Smooth muscle cell (in vitro differentiated cells): Measurements from ENCODE around the gene DSPP. TPM values are rescaled to one million over a fixed set of nuclear protein-coding genes. Genes with fewer than 3 reads are reported as not detected.

Source experiments
- DNase-seq: peaks from one replicate; lab custom pipeline; 2025; ENCODE audit not compliant: unreplicated experiment; lab: John Stamatoyannopoulos, UW
- H2AFZ ChIP-seq: fragments of 200-600 bp; sonication (generic); 2 replicates; pipeline ENCODE4 v1.6.0; 2016; ENCODE audit warnings: antibody characterized with exemption, low read depth, mild to moderate bottlenecking
- H3F3A ChIP-seq: fragments of 200-600 bp; sonication (generic); 2 replicates; pipeline ENCODE4 v1.6.0; 2017; ENCODE audit warnings: antibody characterized with exemption, low read depth
- H3K27ac ChIP-seq: fragments of 200-600 bp; sonication (generic); 2 replicates; pipeline ENCODE4 v1.5.1; 2016; ENCODE audit warnings: low read depth, mild to moderate bottlenecking
- H3K27me3 ChIP-seq: fragments of 200-600 bp; sonication (generic); 2 replicates; pipeline ENCODE4 v1.6.1; 2016; ENCODE audit warnings: low read depth, mild to moderate bottlenecking
- H3K36me3 ChIP-seq: fragments of 200-600 bp; sonication (generic); 2 replicates; pipeline ENCODE4 v1.5.1; 2016; ENCODE audit warnings: low read depth
- H3K4me1 ChIP-seq: fragments of 200-600 bp; sonication (generic); 2 replicates; pipeline ENCODE4 v1.5.1; 2016; ENCODE audit warnings: low read depth
- H3K4me2 ChIP-seq: fragments of 200-600 bp; sonication (generic); 2 replicates; pipeline ENCODE4 v1.6.0; 2016; ENCODE audit warnings: mild to moderate bottlenecking
- H3K4me3 ChIP-seq: fragments of 200-600 bp; sonication (generic); 2 replicates; pipeline ENCODE4 v1.5.1; 2016; ENCODE audit warnings: mild to moderate bottlenecking
- H3K79me2 ChIP-seq: fragments of 200-600 bp; sonication (generic); 2 replicates; pipeline ENCODE4 v1.6.0; 2016; ENCODE audit warnings: low read depth, mild to moderate bottlenecking
- H3K9ac ChIP-seq: fragments of 200-600 bp; sonication (generic); 2 replicates; pipeline ENCODE4 v1.6.0; 2016; ENCODE audit warnings: low read depth
- H3K9me3 ChIP-seq: fragments of 200-600 bp; sonication (generic); replicated peaks from 2 replicates; pipeline ENCODE4 v1.5.1; 2016; ENCODE audit warnings: low read depth
- H4K20me1 ChIP-seq: fragments of 200-600 bp; sonication (generic); 2 replicates; pipeline ENCODE4 v1.6.0; 2016; ENCODE audit warnings: low read depth
- CTCF ChIP-seq: fragments of 200-600 bp; sonication (generic); IDR thresholded peaks from 2 replicates; pipeline ENCODE4 v1.5.1; 2017; ENCODE audit warnings: borderline replicate concordance, mild to moderate bottlenecking, antibody characterized with exemption; ENCODE audit not compliant: insufficient read depth, poor library complexity, severe bottlenecking
- WGBS: methylation state at CpG from one replicate; pipeline ENCODE4 v1.1.7; 2016; ENCODE audit warnings: low lambda C conversion rate; 5-methylcytosine and 5-hydroxymethylcytosine counted together
- polyA plus RNA-seq: library from polyadenylated mRNA; unstranded; fragments of >200 nt; fragmentation: Nextera tagmentation; extraction: Ambion mirVana; gene quantifications from 2 replicates; pipeline ENCODE4 v1.2.1, GENCODE V29; 2016
- total RNA-seq: library from RNA; depleted of rRNA; stranded (reverse); fragments of >200 nt; gene quantifications from 2 replicates; pipeline ENCODE4 v1.2.3, GENCODE V29; 2014

DSPP gene
- total and polyA plus RNA-seq, 2 experiments from 2014 or later, result not detected

DNA sequence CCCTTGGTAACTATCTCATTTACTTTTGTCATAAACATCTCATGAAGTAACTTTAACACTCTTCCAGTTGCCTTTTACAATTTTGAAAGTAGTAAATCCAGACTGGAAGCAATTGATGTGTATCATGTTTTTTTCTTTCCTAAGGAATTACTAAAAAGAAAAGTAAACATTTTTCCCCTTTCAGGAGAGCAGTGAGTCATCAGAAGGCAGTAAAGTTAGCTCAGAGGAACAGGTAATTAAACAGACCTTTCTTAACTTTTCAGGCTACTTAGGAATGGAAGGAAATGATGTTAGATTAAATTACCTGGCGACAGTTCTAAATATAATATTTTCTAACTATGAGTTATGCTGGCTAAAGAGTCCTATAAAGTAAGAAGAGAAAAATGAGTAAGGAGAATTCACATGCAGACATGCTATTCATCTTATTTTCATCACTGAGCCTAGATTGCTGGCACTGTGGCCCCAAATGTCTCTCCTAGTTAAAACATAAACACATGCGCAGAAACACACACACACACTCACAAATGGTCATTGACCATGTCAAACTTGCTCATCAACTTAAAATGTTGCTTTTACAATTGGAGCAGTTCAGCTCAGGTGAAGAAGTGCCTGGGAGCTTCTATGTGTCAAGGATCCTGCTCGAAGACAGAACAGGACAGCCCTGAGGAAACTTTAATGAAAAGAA, 51.1 kb downstream of the DSPP start:
- Histone ChIP-seq H3K27ac (peak overlapping the region; percentile 51), H3K79me2 (no peaks in the 10 kb centered on the region), H3K4me2 (no peak overlapping the region), H3K27me3 (no peaks in the 10 kb centered on the region), H3K36me3 (no peaks in the 10 kb centered on the region), H3K9me3 (no peaks in the 10 kb centered on the region), H3K9ac (no peak overlapping the region), H2AFZ (no peak overlapping the region), H3F3A (no peaks in the 10 kb centered on the region), H3K4me1 (peaks cover 4% of the 10 kb centered on the region), H3K4me3 (no peak overlapping the region), H4K20me1 (no peaks in the 10 kb centered on the region)
- no peak for DNase-seq
- 65% methylated on average over 3 of the region's 3 CpGs for WGBS
- TF ChIP-seq CTCF, result no peak

GRCh38 chr4:87662871-87663270, 54.5 kb downstream of the DSPP start:
- TF ChIP-seq CTCF, result no peak
- Histone ChIP-seq H2AFZ (no peak overlapping the region), H4K20me1 (no peaks in the 10 kb centered on the region), H3K9me3 (no peaks in the 10 kb centered on the region), H3K27me3 (no peaks in the 10 kb centered on the region), H3K4me2 (no peak overlapping the region), H3K4me3 (no peak overlapping the region), H3K27ac (no peak overlapping the region), H3K9ac (no peak overlapping the region), H3K4me1 (no peaks in the 10 kb centered on the region), H3F3A (no peaks in the 10 kb centered on the region), H3K36me3 (no peaks in the 10 kb centered on the region), H3K79me2 (no peaks in the 10 kb centered on the region)
- DNase-seq, result no peak
- WGBS, result 93% methylated on average over 9 of the region's 9 CpGs

Other genes starting within 250 kb of the DSPP start
- gene HSD17B11, start 217.3 kb upstream of the DSPP start, total RNA-seq, result 26.0 and 52.2 TPM in 2 replicates
- 10.7 and 12.8 TPM in 2 replicates for gene HSD17B11, start 217.3 kb upstream of the DSPP start, polyA plus RNA-seq
- gene NUDT9, start 186.0 kb upstream of the DSPP start, total RNA-seq, result 8.0 and 10.5 TPM in 2 replicates
- 20.7 and 26.5 TPM in 2 replicates for gene NUDT9, start 186.0 kb upstream of the DSPP start, polyA plus RNA-seq
- gene SPARCL1, start 79.2 kb upstream of the DSPP start, total RNA-seq, result not detected in 2 replicates
- gene SPARCL1, start 79.2 kb upstream of the DSPP start, polyA plus RNA-seq, result not detected in 2 replicates
- not detected in 2 replicates for gene DMP1, start 41.8 kb downstream of the DSPP start, total RNA-seq
- gene DMP1, start 41.8 kb downstream of the DSPP start, polyA plus RNA-seq, result not detected in 2 replicates
- gene IBSP, start 191.0 kb downstream of the DSPP start, total RNA-seq, result not detected in 2 replicates
- gene IBSP, start 191.0 kb downstream of the DSPP start, polyA plus RNA-seq, result not detected in 2 replicates
- not detected in 2 replicates for gene MEPE, start 224.4 kb downstream of the DSPP start, total RNA-seq
- 0.63 TPM in 1 of 2 replicates, not detected in the other for gene MEPE, start 224.4 kb downstream of the DSPP start, polyA plus RNA-seq